ENCODE results near the gene KCNV2. TPM values are rescaled to one million over a fixed set of nuclear protein-coding genes. Genes with fewer than 3 reads are reported as not detected.

The KCNV2 gene
- total RNA-seq, 1 donor from 2014 or later: not detected

- intact Hi-C loops (cut with DNase I): no loop called here
- Histone ChIP-seq H3K27ac (no peak overlapping the region), H3K36me3 (peaks cover 19 to 47% of the 10 kb centered on the region in 2 donors), H3K27me3 (no peaks in the 10 kb centered on the region), H3K9me3 (peaks cover 0 to 27% of the 10 kb centered on the region in 2 donors), H3K4me3 (no peak overlapping the region), H3K4me1 (no peaks in the 10 kb centered on the region)
- no peak for DNase-seq (ENCODE audit: low spot score in 2 of 2)
- TF ChIP-seq CTCF (IDR thresholded peaks at IDR 0.05): no peak
These were observed 53.8 kb downstream of the KCNV2 start for GRCh38 chr9:2771087-2771486.

DNA sequence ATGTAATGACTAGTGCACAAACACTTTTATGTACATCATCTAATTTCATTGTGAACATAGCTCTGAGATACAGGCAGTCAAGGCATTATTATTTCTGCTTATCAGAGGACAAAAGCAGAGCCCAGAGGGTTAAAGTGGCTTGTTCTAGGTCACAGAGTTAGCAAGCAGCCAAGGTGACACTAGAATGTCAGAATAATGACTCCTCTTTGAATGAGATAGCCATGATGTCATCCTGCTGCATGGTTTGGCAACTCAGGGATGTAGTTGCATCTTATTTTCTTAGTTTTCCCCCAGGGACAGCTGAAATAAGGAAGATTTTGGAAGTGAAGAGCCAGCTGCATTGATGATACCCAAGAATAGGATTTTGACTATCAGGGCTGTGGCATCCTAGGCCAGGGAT is 54.4 kb downstream of the KCNV2 start:
- no peak for TF ChIP-seq CTCF (IDR thresholded peaks at IDR 0.05)
- H3K27me3 ChIP-seq: no peaks in the 10 kb centered on the region
- DNase-seq (ENCODE audit: low spot score in 2 of 2): no peak
- H3K4me3 ChIP-seq: no peak overlapping the region
- no peaks in the 10 kb centered on the region for H3K4me1 ChIP-seq
- peaks cover 23 to 53% of the 10 kb centered on the region in 2 donors for H3K36me3 ChIP-seq
- no peak overlapping the region for H3K27ac ChIP-seq
- H3K9me3 ChIP-seq: peaks cover 0 to 27% of the 10 kb centered on the region in 2 donors
- intact Hi-C loops (cut with DNase I): no loop called here

GRCh38 chr9:2777454-2777853 is 60.1 kb downstream of the KCNV2 start:
- Histone ChIP-seq H3K9me3 (peaks cover 0 to 36% of the 10 kb centered on the region in 2 donors), H3K27me3 (no peaks in the 10 kb centered on the region), H3K4me1 (no peaks in the 10 kb centered on the region), H3K4me3 (no peak overlapping the region), H3K27ac (no peak overlapping the region), H3K36me3 (peaks cover 35 to 56% of the 10 kb centered on the region in 2 donors)
- intact Hi-C loops (cut with DNase I): no loop called here
- TF ChIP-seq CTCF (IDR thresholded peaks at IDR 0.05): no peak
- DNase-seq (ENCODE audit: low spot score in 2 of 2): no peak

DNA sequence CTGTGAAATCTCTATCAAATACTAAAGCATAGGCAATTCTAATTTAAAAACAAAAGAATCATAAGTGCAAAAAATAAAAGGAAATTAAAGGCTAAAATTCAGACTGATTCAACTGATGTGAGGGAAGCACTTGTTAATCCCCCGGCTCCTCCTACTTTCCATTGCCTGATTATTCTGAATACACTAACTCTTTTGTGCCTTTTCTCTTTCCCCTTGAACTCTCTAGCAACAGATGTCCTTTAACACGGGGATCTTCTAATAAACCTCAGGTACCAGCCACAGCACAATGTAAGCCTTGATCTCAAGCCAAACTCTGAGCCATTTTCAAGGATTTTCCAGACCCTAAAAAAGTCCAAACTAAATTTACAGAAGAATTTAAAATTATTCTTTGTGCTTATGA is 61.5 kb downstream of the KCNV2 start:
- H3K27ac ChIP-seq: no peak overlapping the region
- DNase-seq (ENCODE audit: low spot score in 2 of 2): no peak

More for the DNA sequence above, 61.5 kb downstream of the KCNV2 start:
- intact Hi-C loops (cut with DNase I): no loop called here
- TF ChIP-seq CTCF (IDR thresholded peaks at IDR 0.05): no peak
- Histone ChIP-seq H3K36me3 (peaks cover 30 to 44% of the 10 kb centered on the region in 2 donors), H3K4me1 (no peaks in the 10 kb centered on the region), H3K9me3 (peaks cover 0 to 28% of the 10 kb centered on the region in 2 donors), H3K27me3 (no peaks in the 10 kb centered on the region), H3K4me3 (no peak overlapping the region)

Other genes starting within 250 kb of the KCNV2 start
- 4.9 TPM for gene VLDLR, start 95.7 kb upstream of the KCNV2 start, total RNA-seq
- gene PUM3, start 126.6 kb downstream of the KCNV2 start, total RNA-seq: 26.2 TPM